ENCODE results near the gene LRP1-AS.

- TF ChIP-seq EZH2phosphoT487 (IDR thresholded peaks at IDR 0.05; ENCODE audit: low read depth, severe bottlenecking, unreplicated experiment) = no peak
- no peak for TF ChIP-seq CTCF (IDR thresholded peaks at IDR 0.05; ENCODE audit: poor library complexity)
These were observed 49.0 kb upstream of the LRP1-AS start for GRCh38 chr12:57196439-57196838.

Data from hepatocyte (in vitro differentiated cells).